SU-DHL-6 (cell line): ENCODE data around the gene RFTN1.

Experiments
- EZH2phosphoT487 ChIP-seq: fragments of 200-600 bp; sonication (generic), shearing (Covaris generic); conservative IDR thresholded peaks from 2 replicates; pipeline ENCODE4 v1.6.1; 2018; ENCODE audit warnings: mild to moderate bottlenecking, antibody characterized with exemption, low read length, moderate library complexity, mixed read lengths
- TF ChIP-seq, protein P1 (sequence below): fragments of 200-600 bp; sonication (generic); IDR thresholded peaks from one replicate; pipeline ENCODE4 v1.5.1; 2017; ENCODE audit warnings: antibody characterized with exemption, mild to moderate bottlenecking, low read length, moderate library complexity; ENCODE audit not compliant: insufficient read depth, poor library complexity, severe bottlenecking

DNA sequence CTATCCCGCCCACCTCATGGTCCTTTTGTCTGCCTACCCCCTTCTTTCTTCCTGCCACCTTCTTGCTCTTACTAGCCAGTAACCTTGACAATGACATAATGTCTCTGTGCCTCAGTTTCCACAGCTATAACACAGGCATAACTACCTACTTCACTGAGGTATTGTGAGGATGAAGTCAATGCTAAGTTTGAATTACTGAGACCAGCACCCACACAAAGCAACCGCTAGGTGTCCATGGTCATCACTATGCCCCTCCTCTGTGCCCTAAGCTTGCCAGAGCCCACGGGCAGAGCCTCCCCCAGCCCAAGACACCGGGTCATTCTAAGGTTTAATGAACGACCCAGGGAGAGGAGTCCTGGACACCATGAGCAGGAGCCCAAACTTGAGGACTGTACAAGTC, 146.9 kb downstream of the RFTN1 start:
- TF ChIP-seq, protein P1, sequence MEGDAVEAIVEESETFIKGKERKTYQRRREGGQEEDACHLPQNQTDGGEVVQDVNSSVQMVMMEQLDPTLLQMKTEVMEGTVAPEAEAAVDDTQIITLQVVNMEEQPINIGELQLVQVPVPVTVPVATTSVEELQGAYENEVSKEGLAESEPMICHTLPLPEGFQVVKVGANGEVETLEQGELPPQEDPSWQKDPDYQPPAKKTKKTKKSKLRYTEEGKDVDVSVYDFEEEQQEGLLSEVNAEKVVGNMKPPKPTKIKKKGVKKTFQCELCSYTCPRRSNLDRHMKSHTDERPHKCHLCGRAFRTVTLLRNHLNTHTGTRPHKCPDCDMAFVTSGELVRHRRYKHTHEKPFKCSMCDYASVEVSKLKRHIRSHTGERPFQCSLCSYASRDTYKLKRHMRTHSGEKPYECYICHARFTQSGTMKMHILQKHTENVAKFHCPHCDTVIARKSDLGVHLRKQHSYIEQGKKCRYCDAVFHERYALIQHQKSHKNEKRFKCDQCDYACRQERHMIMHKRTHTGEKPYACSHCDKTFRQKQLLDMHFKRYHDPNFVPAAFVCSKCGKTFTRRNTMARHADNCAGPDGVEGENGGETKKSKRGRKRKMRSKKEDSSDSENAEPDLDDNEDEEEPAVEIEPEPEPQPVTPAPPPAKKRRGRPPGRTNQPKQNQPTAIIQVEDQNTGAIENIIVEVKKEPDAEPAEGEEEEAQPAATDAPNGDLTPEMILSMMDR: no peak
- no peak for TF ChIP-seq EZH2phosphoT487
